Measurements from ENCODE around the gene CADM2. TPM values are rescaled to one million over a fixed set of nuclear protein-coding genes. Genes with fewer than 3 reads are reported as not detected.

Gene CADM2
- total RNA-seq, 2 donors from 2014 or later: 24.1 to 29.8 TPM

- Mint-ChIP-seq H3K27me3 (ENCODE audit: insufficient read depth) (no peaks in the 10 kb centered on the region), H3K36me3 (ENCODE audit: low read depth) (no peaks in the 10 kb centered on the region), H3K4me3 (no peak overlapping the region), H3K9me3 (peaks cover 4% of the 10 kb centered on the region), H3K27ac (no peak overlapping the region), H3K4me1 (no peaks in the 10 kb centered on the region)
- no peak overlapping the region for H3K9ac ChIP-seq (ENCODE audit: extremely low read depth, low read length, poor library complexity, severe bottlenecking)
- no peak for TF ChIP-seq CTCF (conservative IDR thresholded peaks at IDR 0.05)
- no peaks in the 10 kb centered on the region for H3K9me3 ChIP-seq (ENCODE audit: control insufficient read depth, low read length)
- 89 to 96% methylated on average over 4 to 5 of the region's 5 CpGs for WGBS, 2 experiments (ENCODE audit: insufficient coverage in 1 of 2, insufficient read length in 1 of 2)
- H3K4me3 ChIP-seq (ENCODE audit: low read length): no peak overlapping the region
- no peaks in the 10 kb centered on the region for H3K27me3 ChIP-seq (ENCODE audit: control insufficient read depth, insufficient read depth, low read length, poor library complexity, severe bottlenecking)
- no peak for DNase-seq
- no peak overlapping the region for H3K27ac ChIP-seq (ENCODE audit: low read depth, low read length)
- H3K4me1 ChIP-seq (ENCODE audit: control insufficient read depth, insufficient read depth, low read length): no peaks in the 10 kb centered on the region
- H3K36me3 ChIP-seq (ENCODE audit: control insufficient read depth, insufficient read depth, low read length): no peaks in the 10 kb centered on the region
These were observed 200.6 kb downstream of the CADM2 start for GRCh38 chr3:85159376-85159775.

DNA sequence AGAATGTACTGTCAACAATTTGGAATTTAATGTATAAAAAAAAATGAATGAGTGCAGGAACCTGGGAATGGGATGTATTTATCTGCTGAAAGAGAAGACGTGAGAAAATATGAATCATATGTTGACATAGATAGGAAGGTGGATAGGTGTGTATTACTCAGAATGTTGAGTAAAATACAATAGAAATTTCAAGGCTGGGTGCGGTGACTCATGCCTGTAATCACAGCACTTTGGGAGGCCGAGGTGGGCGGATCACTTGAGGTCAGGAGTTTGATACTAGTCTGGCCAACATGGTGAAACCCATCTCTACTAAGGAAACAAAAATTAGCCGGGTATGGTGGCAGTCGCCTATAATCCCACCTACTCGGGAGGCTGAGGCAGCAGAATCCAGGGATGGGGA lies 202.8 kb downstream of the CADM2 start:
- no peak for DNase-seq
- H3K27ac ChIP-seq (ENCODE audit: low read depth, low read length): no peak overlapping the region
- no peaks in the 10 kb centered on the region for H3K27me3 ChIP-seq (ENCODE audit: control insufficient read depth, insufficient read depth, low read length, poor library complexity, severe bottlenecking)
- H3K9me3 Mint-ChIP-seq: peaks cover 3% of the 10 kb centered on the region
- no peaks in the 10 kb centered on the region for H3K4me1 Mint-ChIP-seq
- no peak overlapping the region for H3K4me3 ChIP-seq (ENCODE audit: low read length)
- no peaks in the 10 kb centered on the region for H3K36me3 ChIP-seq (ENCODE audit: control insufficient read depth, insufficient read depth, low read length)
- H3K9me3 ChIP-seq (ENCODE audit: control insufficient read depth, low read length): no peaks in the 10 kb centered on the region
- H3K9ac ChIP-seq (ENCODE audit: extremely low read depth, low read length, poor library complexity, severe bottlenecking): no peak overlapping the region
- no peak for TF ChIP-seq CTCF (conservative IDR thresholded peaks at IDR 0.05)
- H3K4me3 Mint-ChIP-seq: no peak overlapping the region
- H3K27ac Mint-ChIP-seq: no peak overlapping the region
- 95 to 96% methylated on average over 4 to 7 of the region's 7 CpGs for WGBS, 2 experiments (ENCODE audit: insufficient coverage in 1 of 2, insufficient read length in 1 of 2)
- H3K4me1 ChIP-seq (ENCODE audit: control insufficient read depth, insufficient read depth, low read length): no peaks in the 10 kb centered on the region
- H3K27me3 Mint-ChIP-seq (ENCODE audit: insufficient read depth): no peaks in the 10 kb centered on the region
- no peaks in the 10 kb centered on the region for H3K36me3 Mint-ChIP-seq (ENCODE audit: low read depth)

GRCh38 chr3:85162905-85163304 lies 204.1 kb downstream of the CADM2 start:
- no peak overlapping the region for H3K27ac ChIP-seq (ENCODE audit: low read depth, low read length)
- no peaks in the 10 kb centered on the region for H3K36me3 Mint-ChIP-seq (ENCODE audit: low read depth)
- H3K9ac ChIP-seq (ENCODE audit: extremely low read depth, low read length, poor library complexity, severe bottlenecking): no peak overlapping the region
- peaks cover under 1% of the 10 kb centered on the region for H3K9me3 Mint-ChIP-seq
- H3K9me3 ChIP-seq (ENCODE audit: control insufficient read depth, low read length): no peaks in the 10 kb centered on the region
- H3K4me3 ChIP-seq (ENCODE audit: low read length): no peak overlapping the region
- no peak overlapping the region for H3K27ac Mint-ChIP-seq
- DNase-seq: no peak
- H3K36me3 ChIP-seq (ENCODE audit: control insufficient read depth, insufficient read depth, low read length): no peaks in the 10 kb centered on the region
- WGBS, 2 experiments (ENCODE audit: insufficient coverage in 1 of 2, insufficient read length in 1 of 2): 90 to 100% methylated on average over 1 of the region's 1 CpG
- TF ChIP-seq CTCF (conservative IDR thresholded peaks at IDR 0.05): no peak
- H3K27me3 Mint-ChIP-seq (ENCODE audit: insufficient read depth): no peaks in the 10 kb centered on the region
- H3K4me1 Mint-ChIP-seq: no peaks in the 10 kb centered on the region
- H3K4me1 ChIP-seq (ENCODE audit: control insufficient read depth, insufficient read depth, low read length): no peaks in the 10 kb centered on the region
- no peaks in the 10 kb centered on the region for H3K27me3 ChIP-seq (ENCODE audit: control insufficient read depth, insufficient read depth, low read length, poor library complexity, severe bottlenecking)
- H3K4me3 Mint-ChIP-seq: no peak overlapping the region

Data from endodermal cell (in vitro differentiated cells).